Smooth muscle cell of trachea (primary cell): ENCODE data around the gene TMC8. TPM values are rescaled to one million over a fixed set of nuclear protein-coding genes. Genes with fewer than 3 reads are reported as not detected.

Experiments
- total RNA-seq: library from RNA; depleted of rRNA; stranded (reverse); fragments of >200 nt; gene quantifications from 2 replicates; pipeline ENCODE4 v1.2.1, GENCODE V29; 2014

The TMC8 gene, protein sequence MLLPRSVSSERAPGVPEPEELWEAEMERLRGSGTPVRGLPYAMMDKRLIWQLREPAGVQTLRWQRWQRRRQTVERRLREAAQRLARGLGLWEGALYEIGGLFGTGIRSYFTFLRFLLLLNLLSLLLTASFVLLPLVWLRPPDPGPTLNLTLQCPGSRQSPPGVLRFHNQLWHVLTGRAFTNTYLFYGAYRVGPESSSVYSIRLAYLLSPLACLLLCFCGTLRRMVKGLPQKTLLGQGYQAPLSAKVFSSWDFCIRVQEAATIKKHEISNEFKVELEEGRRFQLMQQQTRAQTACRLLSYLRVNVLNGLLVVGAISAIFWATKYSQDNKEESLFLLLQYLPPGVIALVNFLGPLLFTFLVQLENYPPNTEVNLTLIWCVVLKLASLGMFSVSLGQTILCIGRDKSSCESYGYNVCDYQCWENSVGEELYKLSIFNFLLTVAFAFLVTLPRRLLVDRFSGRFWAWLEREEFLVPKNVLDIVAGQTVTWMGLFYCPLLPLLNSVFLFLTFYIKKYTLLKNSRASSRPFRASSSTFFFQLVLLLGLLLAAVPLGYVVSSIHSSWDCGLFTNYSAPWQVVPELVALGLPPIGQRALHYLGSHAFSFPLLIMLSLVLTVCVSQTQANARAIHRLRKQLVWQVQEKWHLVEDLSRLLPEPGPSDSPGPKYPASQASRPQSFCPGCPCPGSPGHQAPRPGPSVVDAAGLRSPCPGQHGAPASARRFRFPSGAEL
- not detected in 2 replicates for total RNA-seq

DNA sequence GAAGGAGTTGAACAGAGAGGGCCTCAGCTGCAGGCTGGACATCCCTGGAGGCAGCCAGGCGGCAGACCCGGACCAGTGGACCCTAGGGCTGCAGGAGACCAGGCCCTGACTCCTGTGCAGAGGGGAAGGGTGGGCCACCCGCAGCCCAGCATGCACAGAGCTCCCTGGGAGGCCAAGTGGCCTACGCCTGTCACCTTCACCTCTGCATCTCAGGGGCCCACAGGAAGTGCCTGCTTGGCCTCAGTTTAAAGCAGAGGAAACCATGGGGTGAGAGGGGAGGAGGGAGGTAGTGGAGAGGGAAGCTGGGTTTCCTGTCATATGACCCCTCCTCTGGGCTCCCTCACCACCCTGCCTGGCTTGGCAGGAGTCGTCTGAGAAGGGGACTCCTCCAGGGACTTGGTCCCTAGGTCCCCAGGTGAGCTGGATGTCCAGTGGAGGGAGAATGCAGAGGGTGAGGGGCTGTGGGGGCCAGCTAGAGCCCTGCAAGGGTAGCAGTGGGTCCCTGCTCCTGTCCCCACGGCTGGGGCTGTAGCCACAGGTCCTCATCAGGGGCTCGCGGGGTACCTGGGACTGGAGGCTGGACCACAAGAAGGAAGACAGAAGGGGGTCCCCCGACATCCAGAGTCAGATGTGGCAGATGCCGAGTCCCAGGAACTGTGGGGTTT, at the start of gene TMC8:
Gene TMC8, plus strand, starts transcription at position 335 of the 665 bp plus-strand sequence. CDS start 818 bp downstream, outside the sequence.

DNA sequence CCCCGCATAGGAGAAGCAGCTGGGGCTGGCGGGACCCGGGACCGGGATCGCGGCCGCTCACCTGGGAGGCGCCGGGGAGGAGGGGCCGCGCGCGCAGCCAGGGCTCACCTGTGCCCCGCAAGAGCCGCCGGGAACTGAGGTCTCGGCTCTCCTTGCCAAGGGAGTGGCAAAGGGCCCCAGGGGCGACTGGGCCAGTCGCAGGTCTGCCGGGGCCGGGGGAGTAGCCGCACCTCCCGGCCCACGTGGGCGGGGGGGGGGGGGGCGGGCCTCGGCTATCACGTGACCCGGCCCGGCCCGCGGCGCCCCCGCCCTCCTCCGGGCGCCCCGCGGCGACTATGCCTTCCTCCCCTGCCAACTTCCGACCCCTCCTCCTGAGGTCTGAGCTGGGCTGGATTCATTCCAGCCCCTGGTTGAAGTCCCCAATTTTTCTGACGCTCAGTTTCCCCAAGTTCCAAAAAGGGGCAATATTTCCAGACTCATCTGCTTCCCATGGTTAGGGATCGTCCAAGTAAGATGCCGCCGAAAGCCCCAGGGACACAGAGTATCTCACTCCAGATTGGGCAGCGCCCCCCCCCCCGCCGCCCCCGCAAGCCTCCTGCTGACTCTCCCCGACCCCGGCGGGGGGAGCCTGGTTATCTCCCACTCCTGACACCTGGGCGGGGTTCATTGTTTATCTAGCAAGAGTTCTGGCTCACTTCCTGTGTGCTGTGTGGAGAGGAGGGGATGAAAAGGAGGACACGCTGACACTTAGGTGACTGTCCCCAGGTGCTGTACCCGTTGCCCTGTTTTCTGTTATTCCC, 1.8 kb upstream of the TMC8 start, which contains the start of gene TMC6:
Gene TMC6, minus strand, starts transcription at position 205 of the 800 bp plus-strand sequence. CDS start 1,923 bp downstream, outside the sequence.

DNA sequence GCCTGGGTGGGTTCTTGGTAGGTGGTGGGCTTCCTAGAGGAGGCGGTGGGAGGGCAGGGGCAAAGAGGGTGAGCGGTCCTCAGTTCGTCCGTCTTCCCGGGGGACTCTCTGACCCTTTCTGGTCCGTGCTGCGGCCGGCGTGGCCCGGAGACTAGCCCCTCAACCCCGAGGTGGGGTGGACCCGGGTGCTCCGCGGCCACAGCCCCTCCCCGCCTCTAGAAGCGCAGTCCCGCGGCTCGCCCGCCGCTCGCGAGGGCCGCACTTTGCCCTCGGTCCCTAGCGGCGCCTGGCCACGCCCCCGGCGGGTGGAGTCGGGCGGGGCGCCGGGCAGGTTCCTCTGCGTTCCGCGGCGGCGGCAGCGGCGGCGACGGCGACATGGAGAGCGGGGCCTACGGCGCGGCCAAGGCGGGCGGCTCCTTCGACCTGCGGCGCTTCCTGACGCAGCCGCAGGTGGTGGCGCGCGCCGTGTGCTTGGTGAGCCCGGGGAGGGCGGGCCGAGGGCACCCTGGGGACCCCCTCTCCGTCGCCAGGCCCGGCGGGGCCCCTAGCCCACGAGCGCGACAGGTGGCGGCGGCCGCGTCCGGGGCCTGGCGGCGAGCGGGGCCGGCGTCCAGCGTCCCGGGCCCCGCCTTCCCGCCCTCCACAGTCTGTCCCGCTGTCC, 37.8 kb downstream of the TMC8 start, which contains the start of gene SYNGR2:
Gene SYNGR2, plus strand, starts transcription at position 340 of the 661 bp plus-strand sequence. Its CDS starts 36 bp downstream, at position 376.

DNA sequence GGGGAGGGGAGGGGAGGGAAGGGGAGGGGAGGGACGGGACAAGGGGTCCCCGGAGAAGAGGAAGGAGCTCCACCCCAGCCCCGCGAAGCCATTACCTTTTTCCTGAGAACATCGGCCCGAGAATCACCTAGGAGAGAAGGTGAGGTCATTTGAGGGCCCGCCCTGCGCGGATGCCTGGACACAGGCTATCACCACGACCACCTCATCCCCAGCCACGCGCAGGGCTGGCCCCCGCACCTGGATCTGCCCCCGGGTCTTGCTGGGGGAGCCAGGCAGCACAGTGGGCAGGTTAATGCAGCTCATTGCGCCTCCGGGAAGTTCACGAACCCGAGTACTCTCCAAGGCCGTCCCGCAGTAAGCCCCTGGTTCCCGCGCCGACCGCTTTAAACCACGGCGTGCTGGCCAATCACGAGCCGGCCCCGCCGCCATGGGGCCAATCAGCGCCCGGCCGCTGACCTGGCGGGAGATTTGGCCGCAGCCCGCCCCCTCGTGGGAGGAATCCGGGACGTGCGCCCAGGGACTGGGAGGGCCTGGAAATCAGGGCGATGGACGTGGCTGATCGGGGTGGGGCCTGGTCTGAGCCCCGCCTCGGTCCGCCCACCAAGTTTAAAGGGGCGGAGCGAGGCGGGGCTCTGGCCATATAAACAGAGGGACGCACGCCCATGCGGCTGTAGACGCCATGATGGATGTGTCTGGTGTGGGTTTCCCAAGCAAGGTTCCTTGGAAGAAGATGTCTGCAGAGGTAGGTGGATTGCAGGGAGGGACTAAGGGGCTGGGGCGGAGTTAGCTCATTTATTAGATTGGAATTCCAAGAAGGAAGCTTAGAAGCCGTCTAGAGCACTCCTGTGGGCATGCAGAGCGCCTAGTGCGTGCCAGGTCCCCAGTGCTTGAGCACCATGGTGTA, 56.4 kb downstream of the TMC8 start, which contains the start of the genes AFMID and TK1:
Gene AFMID, plus strand, starts transcription at position 671 of the 904 bp plus-strand sequence. Its CDS starts 9 bp downstream, at position 680.
Gene TK1, minus strand, starts transcription at position 361 of the 904 bp plus-strand sequence. Its CDS starts 58 bp downstream, at position 303.

Other genes starting within 250 kb of the TMC8 start
- gene TNRC6C, start 172.1 kb upstream of the TMC8 start, total RNA-seq, result 5.3 and 7.6 TPM in 2 replicates
- gene TMC6, start 2.0 kb upstream of the TMC8 start, total RNA-seq, result 0.17 and 1.0 TPM in 2 replicates
- not detected in 2 replicates for gene C17orf99, start 15.6 kb downstream of the TMC8 start, total RNA-seq
- 3.1 and 11.2 TPM in 2 replicates for gene SYNGR2, start 37.8 kb downstream of the TMC8 start, total RNA-seq
- 50.9 and 263 TPM in 2 replicates for gene TK1, start 56.3 kb downstream of the TMC8 start, total RNA-seq
- 34.8 and 42.8 TPM in 2 replicates for gene AFMID, start 56.6 kb downstream of the TMC8 start, total RNA-seq
- 12.6 and 90.8 TPM in 2 replicates for gene BIRC5, start 83.5 kb downstream of the TMC8 start, total RNA-seq
- not detected in 2 replicates for gene TMEM235, start 100.9 kb downstream of the TMC8 start, total RNA-seq
- 103 and 119 TPM in 2 replicates for gene SOCS3, start 229.3 kb downstream of the TMC8 start, total RNA-seq
- gene PGS1, start 247.9 kb downstream of the TMC8 start, total RNA-seq, result 35.6 and 52.1 TPM in 2 replicates